GM21576 (cell line): Measurements from ENCODE around the gene NSD1.

ENCODE experiments used
- ATAC-seq: cut with Tn5 transposase; IDR thresholded peaks from one replicate; pipeline ENCODE4 v1.9.1; 2021; ENCODE audit warnings: mild to moderate bottlenecking, moderate library complexity; ENCODE audit not compliant: unreplicated experiment

The NSD1 gene

GRCh38 chr5:177275883-177276282, 142.3 kb downstream of the NSD1 start:
- no peak for ATAC-seq

DNA sequence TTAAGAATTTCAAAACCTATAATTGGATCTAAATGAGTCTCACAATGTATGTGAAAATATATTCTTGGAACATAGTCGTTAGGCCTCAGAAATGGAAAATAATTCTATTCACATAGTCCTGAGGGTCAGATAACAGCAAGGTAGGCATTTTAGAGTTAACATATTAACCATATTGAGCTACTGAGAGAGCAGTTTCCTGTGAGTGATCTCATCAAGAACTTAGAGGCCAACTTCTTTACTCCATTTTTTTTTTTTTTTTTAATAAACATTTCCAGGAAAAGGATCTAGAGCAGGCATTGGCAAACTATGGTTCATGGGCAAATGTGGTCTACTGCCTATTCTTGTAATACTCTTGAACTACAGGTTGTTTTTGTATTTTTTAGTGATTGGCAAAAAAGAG, 143.3 kb downstream of the NSD1 start:
- ATAC-seq, result no peak

GRCh38 chr5:177288191-177288590, 154.6 kb downstream of the NSD1 start:
- no peak for ATAC-seq

DNA sequence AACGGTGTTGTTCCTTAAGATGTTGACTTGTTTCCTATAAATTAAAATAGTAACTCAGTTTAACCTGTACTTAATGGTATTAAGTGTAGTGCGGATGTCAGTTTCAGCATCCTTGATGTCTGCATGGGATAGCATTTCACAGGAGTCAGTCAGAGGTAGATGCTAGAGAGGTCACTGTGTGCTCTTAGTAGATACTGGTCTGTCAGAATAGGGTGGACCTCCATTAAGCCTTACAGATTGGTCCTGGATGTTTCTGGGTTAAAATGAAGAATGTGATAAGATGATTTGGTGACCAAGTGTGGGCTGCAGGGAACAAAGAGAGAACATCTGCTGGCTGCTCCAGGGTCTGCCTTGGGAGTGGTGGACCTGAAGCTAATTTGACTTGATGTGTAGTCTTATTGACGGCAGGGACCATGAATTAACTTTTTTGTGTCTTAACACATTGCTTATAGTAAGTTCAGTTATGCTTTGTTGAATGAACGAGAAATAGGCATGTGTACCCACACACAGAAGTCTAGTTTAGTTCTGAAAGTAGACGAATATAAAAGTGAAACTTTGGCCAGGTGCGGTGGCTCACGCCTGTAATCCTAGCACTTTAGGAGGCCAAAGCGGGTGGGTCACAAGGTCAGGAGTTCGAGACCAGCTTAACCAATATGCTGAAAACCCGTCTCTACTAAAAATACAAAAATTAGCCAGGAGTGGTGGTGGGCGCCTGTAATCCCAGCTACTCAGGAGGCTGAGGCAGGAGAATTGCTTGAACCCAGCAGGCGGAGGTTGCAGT, 157.4 kb downstream of the NSD1 start:
- no peak for ATAC-seq

DNA sequence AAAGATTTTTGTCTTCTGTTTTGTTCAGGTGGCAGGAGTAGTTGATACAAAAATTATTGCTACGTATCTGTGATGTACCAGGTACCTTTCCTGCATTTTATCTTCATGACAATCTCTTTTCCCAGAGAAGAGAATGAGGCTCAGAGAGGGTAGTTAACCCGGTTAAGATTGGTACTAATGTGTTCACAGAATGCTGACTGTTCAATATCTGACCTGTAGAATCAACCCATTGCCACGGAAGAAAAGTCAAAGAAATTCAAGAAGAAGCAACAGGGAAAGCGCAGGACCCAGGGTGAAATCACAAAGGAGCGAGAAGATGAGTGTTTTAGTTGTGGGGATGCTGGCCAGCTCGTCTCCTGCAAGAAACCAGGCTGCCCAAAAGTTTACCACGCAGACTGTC, 158.2 kb downstream of the NSD1 start:
- ATAC-seq, result no peak

DNA sequence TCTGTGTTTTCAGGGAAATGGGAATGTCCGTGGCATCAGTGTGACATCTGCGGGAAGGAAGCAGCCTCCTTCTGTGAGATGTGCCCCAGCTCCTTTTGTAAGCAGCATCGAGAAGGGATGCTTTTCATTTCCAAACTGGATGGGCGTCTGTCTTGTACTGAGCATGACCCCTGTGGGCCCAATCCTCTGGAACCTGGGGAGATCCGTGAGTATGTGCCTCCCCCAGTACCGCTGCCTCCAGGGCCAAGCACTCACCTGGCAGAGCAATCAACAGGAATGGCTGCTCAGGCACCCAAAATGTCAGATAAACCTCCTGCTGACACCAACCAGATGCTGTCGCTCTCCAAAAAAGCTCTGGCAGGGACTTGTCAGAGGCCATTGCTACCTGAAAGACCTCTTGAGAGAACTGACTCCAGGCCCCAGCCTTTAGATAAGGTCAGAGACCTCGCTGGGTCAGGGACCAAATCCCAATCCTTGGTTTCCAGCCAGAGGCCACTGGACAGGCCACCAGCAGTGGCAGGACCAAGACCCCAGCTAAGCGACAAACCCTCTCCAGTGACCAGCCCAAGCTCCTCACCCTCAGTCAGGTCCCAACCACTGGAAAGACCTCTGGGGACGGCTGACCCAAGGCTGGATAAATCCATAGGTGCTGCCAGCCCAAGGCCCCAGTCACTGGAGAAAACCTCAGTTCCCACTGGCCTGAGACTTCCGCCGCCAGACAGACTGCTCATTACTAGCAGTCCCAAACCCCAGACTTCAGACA, 160.4 kb downstream of the NSD1 start:
- no peak for ATAC-seq

DNA sequence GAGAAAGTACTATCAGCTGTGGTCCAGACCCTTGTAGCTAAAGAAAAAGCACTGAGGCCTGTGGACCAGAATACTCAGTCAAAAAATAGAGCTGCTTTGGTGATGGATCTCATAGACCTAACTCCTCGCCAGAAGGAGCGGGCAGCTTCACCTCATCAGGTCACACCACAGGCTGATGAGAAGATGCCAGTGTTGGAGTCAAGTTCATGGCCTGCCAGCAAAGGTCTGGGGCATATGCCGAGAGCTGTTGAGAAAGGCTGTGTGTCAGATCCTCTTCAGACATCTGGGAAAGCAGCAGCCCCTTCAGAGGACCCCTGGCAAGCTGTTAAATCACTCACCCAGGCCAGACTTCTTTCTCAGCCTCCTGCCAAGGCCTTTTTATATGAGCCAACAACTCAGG, 161.1 kb downstream of the NSD1 start:
- no peak for ATAC-seq

DNA sequence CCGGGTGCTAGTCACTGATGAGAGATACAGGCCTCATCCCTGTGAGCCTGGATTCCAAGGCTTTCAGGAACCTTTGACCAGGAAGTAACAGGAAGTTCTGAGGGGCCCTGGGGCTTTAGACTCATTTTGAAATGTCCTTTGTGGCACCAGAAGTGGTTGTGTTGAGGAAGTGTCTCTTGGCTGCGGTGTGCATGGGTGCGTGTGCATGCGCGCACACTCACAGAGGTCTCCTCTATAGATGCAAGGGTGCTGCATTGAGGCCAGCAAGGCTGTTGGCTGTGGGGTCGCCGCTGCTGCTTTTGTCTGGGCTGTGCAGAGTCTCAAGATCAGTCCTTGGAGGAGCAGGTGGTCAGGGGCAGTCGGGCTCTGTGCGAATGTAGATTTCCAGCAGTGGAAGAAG, 162.4 kb downstream of the NSD1 start:
- ATAC-seq, result no peak

- no peak for ATAC-seq
Observed at GRCh38 chr5:177296581-177296980, 163.0 kb downstream of the NSD1 start.

GRCh38 chr5:177297922-177298321, 164.3 kb downstream of the NSD1 start:
- ATAC-seq, result no peak

DNA sequence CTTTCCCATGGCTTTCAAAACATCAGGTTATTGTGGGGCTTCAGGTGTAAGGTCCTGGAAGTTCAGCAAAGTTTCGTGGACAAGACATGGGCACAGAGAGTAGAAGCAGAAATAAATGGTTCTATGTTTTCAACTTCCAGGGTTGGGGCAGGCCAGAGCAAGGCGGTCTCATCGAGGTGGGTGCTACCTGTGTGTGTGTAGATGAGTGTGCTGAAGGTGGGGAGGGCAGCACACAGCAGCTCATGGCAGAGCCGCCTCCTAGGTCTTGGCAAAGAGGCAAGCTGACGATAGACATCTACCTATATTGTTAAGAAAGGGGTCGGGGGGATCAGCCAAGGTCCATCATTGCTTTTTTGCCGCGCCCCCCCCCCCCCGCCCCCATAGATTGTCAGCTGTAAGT, 166.1 kb downstream of the NSD1 start:
- no peak for ATAC-seq

GRCh38 chr5:177300236-177300880, 166.8 kb downstream of the NSD1 start:
- peak; percentile 36 for ATAC-seq

DNA sequence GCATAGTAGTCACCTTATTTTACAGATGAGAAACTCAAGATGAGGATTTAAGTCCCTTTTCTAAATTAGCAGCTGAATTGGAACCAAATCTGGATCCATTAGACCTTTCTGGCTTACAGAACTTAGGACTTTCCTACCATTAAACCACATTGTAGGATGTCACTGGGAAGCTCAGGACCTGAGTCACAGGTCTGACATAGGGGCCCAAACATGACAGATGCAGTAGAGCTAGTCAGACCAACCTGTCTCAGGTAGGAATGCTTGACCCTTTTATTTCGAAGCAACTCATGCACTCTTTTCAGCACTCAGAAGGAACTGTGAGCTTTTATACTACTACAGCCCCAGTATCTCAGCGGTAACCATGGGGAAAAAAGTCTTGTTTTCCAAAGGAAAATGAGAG, 167.4 kb downstream of the NSD1 start:
- ATAC-seq, result no peak

- ATAC-seq, result no peak
Observed at GRCh38 chr5:177301503-177302165, 168.1 kb downstream of the NSD1 start.

GRCh38 chr5:177302354-177303110, 169.0 kb downstream of the NSD1 start:
- ATAC-seq, result no peak

- ATAC-seq, result peak; percentile 66
Observed at GRCh38 chr5:177303121-177303924, 169.8 kb downstream of the NSD1 start, which contains the start of the genes PRELID1 and RAB24. PRELID1 (plus strand) TSS chr5:177303799; CDS start chr5:177303986, 187 bp downstream. RAB24 (minus strand) TSS chr5:177303719; CDS start chr5:177303288, 431 bp downstream.

GRCh38 chr5:177303925-177304391, 170.4 kb downstream of the NSD1 start:
- ATAC-seq, result no peak

DNA sequence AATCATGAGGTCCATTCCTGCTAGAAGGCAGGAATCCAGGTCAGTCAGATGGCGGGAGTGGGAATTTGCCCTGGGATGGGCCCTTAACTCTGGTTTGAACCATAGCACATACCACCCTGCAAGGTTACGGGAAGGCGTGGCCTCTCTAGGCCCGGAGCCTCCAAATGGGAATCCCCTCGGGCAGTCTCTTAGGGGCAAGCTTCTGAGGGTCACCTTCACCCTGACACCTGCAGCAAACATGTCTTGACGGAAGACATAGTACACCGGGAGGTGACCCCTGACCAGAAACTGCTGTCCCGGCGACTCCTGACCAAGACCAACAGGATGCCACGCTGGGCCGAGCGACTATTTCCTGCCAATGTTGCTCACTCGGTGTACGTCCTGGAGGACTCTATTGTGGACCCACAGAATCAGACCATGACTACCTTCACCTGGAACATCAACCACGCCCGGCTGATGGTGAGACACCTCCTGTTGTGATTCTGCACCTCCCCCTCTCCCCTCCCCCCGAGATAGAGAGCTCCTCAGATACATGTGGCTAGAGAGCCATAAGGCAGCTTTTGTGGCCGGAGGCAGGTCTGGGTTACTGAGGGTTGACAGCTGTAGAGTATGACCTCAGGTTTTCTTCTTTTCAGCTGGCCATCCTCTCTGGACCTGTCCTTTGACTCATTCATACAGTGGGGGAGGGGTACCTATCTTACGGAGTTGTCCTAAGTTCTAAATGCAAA, 171.0 kb downstream of the NSD1 start:
- no peak for ATAC-seq
